ELF-1 (cell line): ENCODE measurements around the gene AKAP8.
A peak's percentile ranks its signal among the peaks of the same experiment; 100 is the strongest.
"Not testable (repeated sequence)": the region's sequence is repeated elsewhere in the genome, so short reads cannot be mapped to it uniquely, and the experiment has no call there.

Experiments
- DNase-seq: peaks from one replicate; pipeline ENCODE4 v3.0.0-alpha.2; 2016; ENCODE audit warnings: low read depth, low spot score

AKAP8 gene

GRCh38 chr19:15379083-15379998, at the start of gene AKAP8:
TSS of gene AKAP8 (minus strand) at chr19:15379787. CDS start at chr19:15379731, 56 bp downstream.
- DNase-seq, result peak; percentile 99

GRCh38 chr19:15427991-15428471, 48.4 kb upstream of the AKAP8 start:
- DNase-seq, result no peak

DNA sequence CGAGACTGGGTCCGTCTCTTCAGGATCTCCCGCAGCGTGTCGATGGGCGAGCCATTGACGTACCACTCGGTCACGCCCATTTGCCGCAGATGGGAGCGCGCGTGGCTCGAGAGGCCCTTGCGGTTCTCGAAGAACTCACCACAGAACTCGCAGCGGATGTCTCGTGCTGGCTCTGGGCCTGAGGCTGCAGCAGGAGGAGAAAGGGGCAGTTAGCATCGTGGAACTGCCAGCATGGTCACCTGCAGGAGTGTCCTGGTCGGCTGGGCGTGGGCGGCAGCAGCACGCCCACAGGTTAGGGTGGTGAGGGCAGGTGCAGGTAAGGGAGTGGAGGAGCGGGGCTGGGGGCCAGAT, 47.7 kb upstream of the AKAP8 start:
- no peak for DNase-seq

DNA sequence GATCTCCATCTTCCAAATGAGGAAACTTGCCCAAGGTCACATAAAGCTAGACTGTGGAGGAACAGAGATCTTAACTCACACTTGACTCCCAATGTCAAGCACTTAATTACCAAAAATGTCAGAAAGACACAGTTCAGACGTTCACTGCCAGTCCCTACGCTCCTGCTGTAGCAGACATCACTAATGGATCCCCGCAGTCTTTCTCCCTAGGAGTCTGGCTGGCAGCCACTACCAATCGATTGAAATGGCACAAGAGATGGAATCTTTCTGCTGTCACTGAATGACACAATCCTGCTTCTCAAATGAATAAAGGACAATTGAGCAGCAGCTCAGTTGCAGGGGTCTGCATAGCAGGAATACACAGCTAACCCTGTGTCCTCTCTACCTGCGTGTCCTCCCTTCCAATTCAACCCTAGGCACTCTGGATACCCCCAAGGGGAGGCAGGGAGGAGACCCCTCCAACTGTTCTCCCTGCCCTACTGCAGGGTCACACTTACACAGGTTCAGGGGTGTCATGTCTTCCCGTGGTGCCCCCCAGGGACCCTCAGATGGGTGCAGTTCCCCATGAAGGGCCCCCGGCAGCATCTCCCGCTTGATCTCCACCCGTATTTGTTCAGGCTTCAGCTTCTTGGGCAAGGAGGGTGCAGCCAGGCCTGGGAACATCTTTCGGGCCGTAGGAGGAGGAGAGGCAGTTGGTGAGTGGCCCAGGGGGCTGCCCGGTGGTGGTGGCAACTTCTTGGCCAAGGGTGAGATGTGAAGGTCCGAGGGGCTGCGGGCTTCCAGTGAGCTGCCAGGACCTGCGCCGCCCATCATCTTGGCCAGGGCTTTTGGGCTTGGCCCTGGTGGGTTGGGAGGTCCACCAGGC, 47.1 kb upstream of the AKAP8 start:
- no peak for DNase-seq

DNA sequence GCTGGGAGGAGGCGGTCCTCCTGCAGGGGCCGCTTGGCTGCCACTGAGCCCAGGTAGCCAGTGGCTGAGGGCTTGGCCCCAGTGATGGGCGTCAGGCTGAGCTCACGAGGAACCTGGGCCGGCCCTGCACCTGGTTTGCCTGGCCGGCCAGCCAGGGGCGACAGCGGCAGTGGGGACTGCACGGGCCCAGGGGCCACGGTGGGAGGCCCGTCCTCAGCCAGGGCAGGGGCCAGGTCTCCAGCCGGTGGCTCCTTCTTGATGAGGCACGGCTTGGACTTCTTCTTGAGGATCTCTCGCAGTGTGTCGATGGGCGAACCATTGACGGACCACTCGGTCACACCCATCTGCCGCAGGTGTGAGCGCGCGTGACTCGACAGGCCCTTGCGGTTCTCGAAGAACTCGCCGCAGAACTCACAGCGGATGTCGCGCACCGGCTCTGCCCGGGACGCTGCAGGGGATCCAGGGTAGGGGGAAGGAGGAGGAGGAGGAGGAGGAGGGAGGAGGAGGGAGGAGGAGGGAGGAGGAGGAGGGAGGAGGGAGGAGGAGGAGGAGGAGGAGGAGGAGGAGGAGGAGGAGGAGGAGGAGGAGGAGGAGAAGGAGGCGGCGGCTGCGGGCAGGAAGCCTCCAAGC, 45.8 kb upstream of the AKAP8 start:
- no peak for DNase-seq

GRCh38 chr19:15424692-15425272, 45.2 kb upstream of the AKAP8 start:
- DNase-seq, result no peak

GRCh38 chr19:15424121-15424520, 44.5 kb upstream of the AKAP8 start:
- DNase-seq, result no peak

- DNase-seq, result no peak
Measured at GRCh38 chr19:15423130-15423529, 43.5 kb upstream of the AKAP8 start.

GRCh38 chr19:15422296-15423075, 42.9 kb upstream of the AKAP8 start:
- no peak for DNase-seq

- no peak for DNase-seq
Measured at GRCh38 chr19:15421721-15422260, 42.2 kb upstream of the AKAP8 start.

GRCh38 chr19:15421136-15421695, 41.6 kb upstream of the AKAP8 start:
- DNase-seq, result no peak

DNA sequence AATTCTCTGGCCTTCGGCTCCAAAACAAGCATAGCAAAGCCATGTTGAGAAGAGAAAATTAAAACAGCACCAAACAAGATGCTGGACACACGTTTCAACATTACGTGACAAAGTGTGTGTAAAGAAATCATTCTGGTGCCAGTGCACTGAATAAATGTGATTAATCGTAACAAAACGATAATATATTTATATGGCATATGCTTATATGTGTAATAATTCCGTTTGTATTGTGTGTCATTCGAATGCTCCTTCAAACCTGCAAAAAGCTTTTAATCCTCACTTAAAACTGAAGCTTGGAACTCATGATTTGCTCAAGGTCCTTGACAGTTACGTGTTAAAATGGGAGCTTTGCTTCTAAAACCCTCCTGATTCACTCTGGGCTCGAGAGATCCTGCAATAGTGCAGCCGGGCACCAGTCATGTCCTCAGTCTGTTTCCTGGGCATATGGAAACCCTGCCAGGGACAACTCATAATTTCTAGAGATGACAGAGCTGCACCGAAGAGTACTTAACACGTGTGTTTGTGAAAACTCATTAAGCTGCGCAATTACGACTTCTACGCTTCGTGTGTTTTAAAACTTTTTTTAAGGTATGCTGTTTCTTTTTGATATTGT, 39.9 kb upstream of the AKAP8 start:
- no peak for DNase-seq

- DNase-seq, result peak; percentile 100
Measured at GRCh38 chr19:15418579-15419412, 39.2 kb upstream of the AKAP8 start, which contains the start of gene AKAP8L. TSS of gene AKAP8L (minus strand) at chr19:15418988. CDS start at chr19:15418923, 65 bp downstream.

GRCh38 chr19:15418231-15418578, 38.6 kb upstream of the AKAP8 start:
- peak; percentile 39 for DNase-seq

DNA sequence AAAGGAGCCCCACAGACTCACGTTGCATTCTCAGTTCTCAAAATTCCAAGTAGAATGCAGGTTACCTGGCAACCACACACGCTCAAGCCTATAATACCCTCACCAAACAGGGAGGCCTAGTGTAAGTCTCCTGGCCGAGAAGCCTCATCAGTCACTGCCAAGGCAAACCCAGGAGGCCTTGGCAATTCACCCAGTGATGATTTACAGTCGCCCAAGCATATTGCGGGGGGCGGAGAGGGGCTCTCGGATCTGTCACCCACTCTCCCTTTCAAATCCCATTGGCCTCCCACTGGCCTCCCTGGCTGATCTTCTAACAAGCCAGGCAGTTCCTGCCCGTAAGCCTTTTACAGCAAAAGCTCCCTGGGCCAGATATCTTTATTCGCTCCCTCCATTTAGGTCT, 38.1 kb upstream of the AKAP8 start:
- no peak for DNase-seq

- DNase-seq, result no peak
Measured at GRCh38 chr19:15412832-15413231, 33.2 kb upstream of the AKAP8 start.

DNA sequence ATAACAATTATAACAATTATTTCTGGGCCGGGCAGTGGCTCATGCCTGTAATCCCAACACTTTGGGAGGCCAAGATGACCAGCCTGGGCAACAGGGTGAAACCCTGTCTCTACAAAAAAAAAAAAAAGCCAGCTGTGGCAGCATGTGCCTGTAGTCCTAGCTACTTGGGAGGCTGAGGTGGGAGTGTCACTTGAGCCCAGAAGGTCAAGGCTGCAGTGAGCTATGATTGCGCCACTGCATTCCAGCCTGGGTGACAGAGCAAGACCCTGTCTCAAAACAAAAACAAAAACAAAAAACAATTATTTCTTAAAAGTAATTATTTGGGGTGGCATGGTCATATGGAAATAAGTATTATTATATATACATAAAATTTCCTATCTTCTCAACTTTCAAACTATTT, 31.8 kb upstream of the AKAP8 start:
- not testable (repeated sequence) for DNase-seq

DNA sequence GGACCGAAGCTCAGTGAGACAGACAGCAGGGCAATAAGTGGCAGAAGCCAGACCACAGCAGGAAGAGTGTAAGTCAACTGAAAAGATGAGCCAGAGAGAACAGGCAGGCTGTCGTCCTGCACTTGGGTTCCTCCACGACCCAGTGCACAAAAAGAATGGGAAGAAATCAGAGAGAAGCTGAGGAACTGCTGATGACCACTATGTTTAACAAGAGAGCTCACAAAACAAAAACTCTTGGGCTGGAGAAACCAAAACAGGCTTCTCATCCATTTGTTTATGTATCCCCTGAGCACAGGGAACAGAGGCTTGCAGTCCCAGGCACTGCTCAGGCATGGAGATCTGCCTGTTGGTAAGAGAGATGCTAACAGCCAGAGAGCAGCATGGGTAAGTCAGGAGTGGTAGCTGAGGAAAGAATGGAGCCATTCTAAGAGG, 25.2 kb upstream of the AKAP8 start:
- DNase-seq, result no peak
